H1 (cell line): ENCODE data around the gene CEP350. TPM values are rescaled to one million over a fixed set of nuclear protein-coding genes. Genes with fewer than 3 reads are reported as not detected.
A peak's percentile ranks its signal among the peaks of the same experiment; 100 is the strongest.

Experiments
- CTCF ChIA-PET: fragments of 300-600 bp; sonication (Branson Sonifier 250); formaldehyde crosslinking; loops from one replicate; lab custom pipeline; 2021; ENCODE audit not compliant: partially characterized antibody; lab: Charles Lee
- POLR2A ChIA-PET: fragments of 300-600 bp; sonication (Branson Sonifier 250); formaldehyde crosslinking; loops from one replicate; lab custom pipeline; 2021; ENCODE audit warnings: inconsistent platforms; ENCODE audit not compliant: partially characterized antibody; lab: Charles Lee
- DNase-seq, 2 experiments: peaks; one replicate each; pipeline versions ENCODE4 v3.0.0 to v3.0.0-alpha.2; 2010 to 2022; ENCODE audit warnings: low spot score in 2 of 2, low read depth in 1 of 2, mixed read lengths in 1 of 2
- FAIRE-seq: peaks from 2 replicates; lab custom pipeline; 2011; peaks lifted over from hg19 to GRCh38; lab: Jason Lieb, UNC
- H2AFZ ChIP-seq: 2 replicates; pipeline ENCODE4 v1.8.1; 2012; ENCODE audit warnings: low read length, inconsistent platforms
- H2AK5ac ChIP-seq: 2 replicates; pipeline ENCODE4 v1.6.1; 2013; ENCODE audit warnings: low read depth, low read length
- H2BK120ac ChIP-seq: replicated peaks from 2 replicates; pipeline ENCODE3; 2013; ENCODE audit warnings: low read depth, low read length, inconsistent platforms
- H2BK12ac ChIP-seq: 2 replicates; pipeline ENCODE4 v1.6.1; 2013; ENCODE audit warnings: low read depth, low read length
- H2BK15ac ChIP-seq: 2 replicates; pipeline ENCODE4 v1.6.1; 2013; ENCODE audit warnings: low read length
- H2BK20ac ChIP-seq: 2 replicates; pipeline ENCODE4 v1.6.1; 2013; ENCODE audit warnings: low read length
- H2BK5ac ChIP-seq: 2 replicates; pipeline ENCODE4 v1.6.1; 2013; ENCODE audit warnings: low read depth, low read length
- H3K14ac ChIP-seq: 2 replicates; pipeline ENCODE4 v1.6.1; 2013; ENCODE audit warnings: inconsistent platforms; ENCODE audit not compliant: insufficient read length
- H3K18ac ChIP-seq: 2 replicates; pipeline ENCODE4 v1.6.1; 2013; ENCODE audit warnings: low read length; ENCODE audit errors: extremely low read depth
- H3K23ac ChIP-seq: 2 replicates; pipeline ENCODE4 v1.6.1; 2013; ENCODE audit warnings: inconsistent platforms; ENCODE audit not compliant: insufficient read length
- H3K23me2 ChIP-seq: 2 replicates; pipeline ENCODE4 v1.6.1; 2013; ENCODE audit warnings: low read depth, low read length
- H3K27ac ChIP-seq: 2 replicates; pipeline ENCODE4 v1.6.1; 2011; ENCODE audit warnings: low read depth, low read length, inconsistent platforms
- H3K27me3 ChIP-seq, 4 experiments: replicated peaks in 1 of 4; 1 replicate in 1 of 4; 2 replicates in 3 of 4; pipeline versions ENCODE4 v1.6.1 to v1.8.1; 2011 to 2013; ENCODE audit warnings: low read length in 3 of 4, mild to moderate bottlenecking in 3 of 4, inconsistent platforms in 2 of 4, mixed read lengths in 2 of 4, moderate library complexity in 1 of 4; ENCODE audit not compliant: control insufficient read depth in 3 of 4, insufficient read depth in 3 of 4; ENCODE audit errors: extremely low read depth in 1 of 4
- H3K36me3 ChIP-seq, 4 experiments: 2 replicates each; pipeline versions ENCODE4 v1.6.1 to v1.8.1; 2011 to 2013; ENCODE audit warnings: mild to moderate bottlenecking in 4 of 4, low read length in 3 of 4, moderate library complexity in 2 of 4, control low read depth in 1 of 4, inconsistent platforms in 1 of 4; ENCODE audit not compliant: insufficient read depth in 4 of 4, control insufficient read depth in 2 of 4
- H3K4ac ChIP-seq: replicated peaks from 2 replicates; pipeline ENCODE3; 2013; ENCODE audit warnings: low read length, low read depth, mixed read lengths, inconsistent platforms; ENCODE audit not compliant: insufficient read length
- H3K4me1 ChIP-seq, 4 experiments: replicated peaks in 1 of 4; 1 replicate in 1 of 4; 2 replicates in 3 of 4; pipeline versions ENCODE4 v1.6.1 to v1.8.1; 2011 to 2013; ENCODE audit warnings: low read length in 3 of 4, inconsistent platforms in 2 of 4, mixed read lengths in 1 of 4; ENCODE audit not compliant: insufficient read depth in 4 of 4, control insufficient read depth in 3 of 4
- H3K4me2 ChIP-seq, 2 experiments: 2 replicates each; pipeline versions ENCODE4 v1.6.1 to v1.8.1; 2011 to 2013; ENCODE audit warnings: low read depth in 2 of 2, low read length in 2 of 2, control low read depth in 1 of 2, inconsistent platforms in 1 of 2, mild to moderate bottlenecking in 1 of 2; ENCODE audit not compliant: insufficient read depth in 1 of 2
- H3K4me3 ChIP-seq, 4 experiments: fragments of 200-600, 300-600 bp in 1 of 4; sonication (generic), shearing (Covaris generic), sonication (Bioruptor Twin) in 1 of 4; 2 replicates each; pipeline versions ENCODE4 v1.5.1 to v1.8.1; 2011 to 2016; ENCODE audit warnings: low read length in 4 of 4, low read depth in 3 of 4, control low read depth in 2 of 4, inconsistent platforms in 2 of 4, mild to moderate bottlenecking in 2 of 4, mixed read lengths in 1 of 4, moderate library complexity in 1 of 4; ENCODE audit not compliant: insufficient read depth in 2 of 4; ENCODE audit errors: extremely low read depth in 1 of 4
- H3K56ac ChIP-seq: replicated peaks from 2 replicates; pipeline ENCODE3; 2013; ENCODE audit warnings: low read depth, mild to moderate bottlenecking, mixed read lengths, low read length, inconsistent platforms; ENCODE audit not compliant: insufficient read length
- H3K79me1 ChIP-seq: 2 replicates; pipeline ENCODE4 v1.6.1; 2013; ENCODE audit warnings: low read depth, low read length, control low read depth
- H3K79me2 ChIP-seq, 2 experiments: 2 replicates each; pipeline versions ENCODE4 v1.6.1 to v1.8.1; 2012 to 2013; ENCODE audit warnings: low read length in 2 of 2, mild to moderate bottlenecking in 2 of 2, inconsistent platforms in 1 of 2; ENCODE audit not compliant: insufficient read depth in 2 of 2, control insufficient read depth in 1 of 2
- H3K9ac ChIP-seq, 4 experiments: replicated peaks in 1 of 4; 1 replicate in 1 of 4; 2 replicates in 3 of 4; pipeline versions ENCODE4 v1.6.1 to v1.8.1; 2011 to 2013; ENCODE audit warnings: low read depth in 3 of 4, low read length in 3 of 4, control low read depth in 2 of 4, mild to moderate bottlenecking in 2 of 4, moderate library complexity in 2 of 4, inconsistent platforms in 1 of 4; ENCODE audit errors: extremely low read depth in 1 of 4
- H3K9me3 ChIP-seq, 2 experiments: 2 replicates each; pipeline versions ENCODE4 v1.6.1 to v1.8.1; 2012 to 2013; ENCODE audit warnings: mild to moderate bottlenecking in 2 of 2, moderate library complexity in 2 of 2, control low read depth in 1 of 2, inconsistent platforms in 1 of 2, low read depth in 1 of 2, low read length in 1 of 2, mixed read lengths in 1 of 2; ENCODE audit not compliant: insufficient read depth in 2 of 2
- H4K20me1 ChIP-seq, 2 experiments: replicated peaks in 1 of 2; 2 replicates each; pipeline versions ENCODE3 to v1.8.1; 2011 to 2013; ENCODE audit warnings: inconsistent platforms in 2 of 2, low read length in 2 of 2, mild to moderate bottlenecking in 1 of 2; ENCODE audit not compliant: insufficient read depth in 2 of 2, control insufficient read depth in 1 of 2
- H4K5ac ChIP-seq: 2 replicates; pipeline ENCODE4 v1.6.1; 2013; ENCODE audit warnings: low read length, low read depth, mixed read lengths, inconsistent platforms; ENCODE audit not compliant: insufficient read length
- H4K8ac ChIP-seq: 2 replicates; pipeline ENCODE4 v1.8.0; 2013; ENCODE audit warnings: mild to moderate bottlenecking, moderate library complexity, low read length, inconsistent platforms; ENCODE audit not compliant: insufficient read depth; ENCODE audit errors: extremely low read depth
- H4K91ac ChIP-seq: replicated peaks from 2 replicates; pipeline ENCODE3; 2013; ENCODE audit warnings: low read length, mixed read lengths, inconsistent platforms; ENCODE audit not compliant: insufficient read length
- TAF7 ChIP-seq: optimal IDR thresholded peaks from 2 replicates; pipeline ENCODE3; 2011; ENCODE audit warnings: low read depth, mild to moderate bottlenecking, inconsistent platforms, low read length, moderate library complexity, borderline replicate concordance
- TEAD4 ChIP-seq: IDR thresholded peaks from 2 replicates; pipeline ENCODE4 v1.6.1; 2012; ENCODE audit warnings: low read depth, low read length, inconsistent platforms, mixed read lengths
- YY1 ChIP-seq: IDR thresholded peaks from 2 replicates; pipeline ENCODE4 v1.6.1; 2011; ENCODE audit warnings: low read depth, mild to moderate bottlenecking, low read length
- WGBS, 2 experiments: shearing (Covaris generic) in 1 of 2; methylation state at CpG; one replicate each; pipeline versions ENCODE4 v1.1.6 to v1.1.7; 2013 to 2015; ENCODE audit warnings: low lambda C conversion rate in 2 of 2, mixed read lengths in 2 of 2, inconsistent platforms in 1 of 2, low coverage in 1 of 2, missing lambda C conversion rate in 1 of 2; ENCODE audit not compliant: insufficient replicate concordance in 2 of 2, insufficient coverage in 1 of 2, insufficient read length in 1 of 2; ENCODE audit errors: extremely low coverage in 1 of 2, missing lambda C conversion rate in 1 of 2; 5-methylcytosine and 5-hydroxymethylcytosine counted together
- polyA plus RNA-seq, 7 experiments: library from polyadenylated mRNA; depleted of rRNA in 3 of 7; stranded (reverse) in 5 of 7; unstranded in 2 of 7; fragments of >200 nt in 5 of 7; fragments of 200-250 nt in 2 of 7; gene quantifications; 1 replicate in 5 of 7; 2 replicates in 1 of 7; 4 replicates in 1 of 7; pipeline versions ENCODE4 v1.2.1 to v1.2.3, GENCODE V29; 2011 to 2013; ENCODE audit warnings: missing spikeins in 2 of 7, mixed read lengths in 2 of 7
- total RNA-seq: library from RNA; stranded (reverse); fragmentation: NEBNext Ultra II Directional; extraction: Animal tissue kit (Norgen Biotek cat#: 25700); gene quantifications from 2 replicates; pipeline ENCODE4 v1.2.1, GENCODE V29; 2021

The CEP350 gene
- total and polyA plus RNA-seq, 2 of the 8 experiments (the other 6 are each of a cell fraction or from before 2014, with no cell fraction given): 5.6 to 39.4 TPM

DNA sequence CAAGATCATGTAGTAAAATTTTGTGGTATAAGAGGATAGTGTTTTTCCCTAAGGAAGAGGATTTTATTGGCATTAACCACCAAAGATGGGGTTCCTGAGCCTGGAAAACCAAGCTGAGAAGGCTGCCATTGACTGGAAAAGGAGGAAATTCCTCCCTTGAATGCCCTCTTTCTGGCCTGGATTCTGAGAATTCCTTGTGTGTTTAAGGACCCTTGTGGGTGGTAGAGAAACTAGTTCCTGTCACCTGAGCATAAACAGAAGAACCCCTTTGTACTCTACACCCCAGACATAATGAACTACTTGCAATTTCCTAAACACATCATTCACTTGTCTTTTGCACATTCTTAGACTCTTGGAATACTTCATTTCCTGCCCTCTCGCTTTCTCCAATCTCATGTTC lies 33.1 kb upstream of the CEP350 start:
- TF ChIP-seq TEAD4: peak; percentile 56; the same call in 1 of the 2 replicates
- TF ChIP-seq TAF7: no peak
- peak; percentile 61; the same call in 1 of the 2 replicates for TF ChIP-seq YY1
- Histone ChIP-seq H3K9me3 (no peaks in the 10 kb centered on the region), H3K9ac (no peak overlapping the region), H3K23ac (no peak overlapping the region), H3K4me2 (no peak overlapping the region; a peak in 1 of 4 replicates), H3K23me2 (no peaks in the 10 kb centered on the region), H2BK5ac (no peak overlapping the region), H2BK15ac (no peak overlapping the region), H3K4me1 (peaks cover 0 to 12% (median 3%) of the 10 kb centered on the region in 4 experiments; a peak in 2 of 7 replicates), H4K5ac (no peak overlapping the region), H3K27ac (no peak overlapping the region), H4K8ac (no peak overlapping the region), H2AK5ac (no peak overlapping the region), H3K56ac (no peak overlapping the region), H3K79me1 (no peaks in the 10 kb centered on the region), H4K20me1 (no peaks in the 10 kb centered on the region), H3K4ac (no peak overlapping the region), H3K14ac (no peak overlapping the region), H2BK120ac (no peak overlapping the region), H4K91ac (no peak overlapping the region), H3K18ac (no peak overlapping the region), H3K4me3 (no peak overlapping the region), H3K36me3 (peaks cover 2 to 12% (median 9%) of the 10 kb centered on the region in 4 experiments; a peak in 4 of 8 replicates), H2BK20ac (no peak overlapping the region), H3K79me2 (no peaks in the 10 kb centered on the region), H2BK12ac (no peak overlapping the region), H2AFZ (no peak overlapping the region), H3K27me3 (no peaks in the 10 kb centered on the region)
- DNase-seq (no peak), FAIRE-seq (no peak)
- ChIA-PET CTCF (interaction anchor here (0.6 to 1.3 kb wide), 4 partner anchors 9 to 853 kb away, joined by 3 read pairs; no protein-coding TSS in a partner anchor), POLR2A (no interaction called here)
- whole genome bisulfite sequencing, 2 experiments: 79% methylated on average over 1 of the region's 1 CpG; no CpG with 5 or more reads in 1 of the 2 experiments
